HG02642 (cell line): Measurements from ENCODE around the gene CINP.

Source experiments
- ATAC-seq: cut with Tn5 transposase; IDR thresholded peaks from one replicate; pipeline ENCODE4 v1.9.1; 2021; ENCODE audit warnings: mild to moderate bottlenecking; ENCODE audit not compliant: unreplicated experiment, poor library complexity

CINP gene

DNA sequence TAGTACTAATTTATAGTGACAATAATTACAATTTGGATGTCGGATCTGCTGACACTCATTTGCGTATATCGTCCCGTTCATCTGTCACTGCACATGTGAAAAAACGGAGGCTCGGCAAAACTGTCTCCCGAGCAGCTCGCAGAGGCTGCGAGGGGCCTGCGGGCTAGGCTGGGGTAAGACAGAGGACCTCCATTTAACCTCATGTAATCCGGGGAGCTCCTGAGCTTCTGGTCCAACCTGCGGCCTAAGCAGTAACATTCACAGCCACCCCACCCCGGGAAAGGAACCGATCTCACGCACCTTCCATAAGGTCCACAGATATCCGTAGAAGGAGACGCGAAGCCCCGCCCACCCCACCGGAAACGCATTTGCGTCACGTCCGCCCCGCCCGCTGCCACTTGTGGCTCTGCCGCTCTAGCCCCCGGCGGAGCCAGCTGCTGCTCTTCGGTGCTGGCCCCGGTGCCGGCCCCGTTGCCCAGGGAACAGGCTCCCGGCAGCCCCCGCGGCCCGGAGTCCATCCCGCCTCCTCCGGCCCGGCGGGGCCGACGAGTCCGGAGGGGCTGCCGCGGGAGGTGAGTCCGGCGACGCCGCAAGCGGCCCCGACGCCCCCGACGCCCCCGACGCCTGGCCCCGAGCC is at the start of gene CINP, which contains the start of gene TECPR2:
TSS of gene CINP (minus strand) at position 346 of the 637 bp plus-strand sequence. CDS start at position 307, 39 bp downstream.
TSS of gene TECPR2 (plus strand) at position 397 of the 637 bp plus-strand sequence. CDS start 13,781 bp downstream, outside the sequence.
- ATAC-seq = peak; percentile 92

GRCh38 chr14:102408724-102409123 is 46.0 kb upstream of the CINP start:
- no peak for ATAC-seq

- ATAC-seq = no peak
Measured at GRCh38 chr14:102407258-102407657, 44.6 kb upstream of the CINP start.

- no peak for ATAC-seq
Measured at GRCh38 chr14:102403028-102403427, 40.3 kb upstream of the CINP start.

- ATAC-seq = no peak
Measured at GRCh38 chr14:102396521-102396920, 33.8 kb upstream of the CINP start.

DNA sequence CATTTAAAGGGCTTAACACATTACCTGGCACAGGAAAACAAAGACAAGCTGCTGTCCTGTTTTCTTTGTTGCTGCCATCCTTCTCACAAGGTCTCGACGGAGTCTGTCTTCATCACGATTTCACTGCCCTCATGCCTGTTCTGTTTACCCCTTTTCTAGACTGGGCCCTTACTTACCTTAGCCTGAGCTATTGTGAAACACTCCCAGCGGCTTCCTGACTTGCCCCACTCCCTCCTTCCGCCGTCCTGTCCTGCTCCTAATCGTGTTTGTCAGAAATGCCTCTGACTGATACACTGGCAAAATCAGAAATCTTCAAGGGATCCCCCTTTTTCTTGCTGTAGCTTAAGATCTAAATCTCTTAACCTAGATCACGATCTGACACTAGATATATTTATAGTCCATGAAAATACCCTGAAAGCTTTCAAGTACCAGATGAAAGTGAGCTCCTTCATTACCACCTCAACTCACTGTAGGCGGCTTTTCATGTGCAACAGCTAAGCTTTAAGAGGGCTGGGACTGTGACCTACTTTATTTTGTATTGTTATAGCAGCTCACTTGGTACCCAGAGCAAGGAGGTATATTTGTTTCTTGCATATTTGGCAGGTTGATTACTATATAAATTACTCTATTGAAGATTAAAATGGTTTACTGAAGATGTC is 32.2 kb upstream of the CINP start:
- no peak for ATAC-seq

- ATAC-seq = no peak
Measured at GRCh38 chr14:102392506-102392905, 29.8 kb upstream of the CINP start.

- ATAC-seq = no peak
Measured at GRCh38 chr14:102390064-102390855, 27.6 kb upstream of the CINP start.

GRCh38 chr14:102389246-102389645 is 26.6 kb upstream of the CINP start:
- no peak for ATAC-seq

GRCh38 chr14:102387086-102387485 is 24.4 kb upstream of the CINP start:
- ATAC-seq = no peak

- no peak for ATAC-seq
Measured at GRCh38 chr14:102378830-102379229, 16.1 kb upstream of the CINP start.

- no peak for ATAC-seq
Measured at GRCh38 chr14:102377696-102378095, 15.0 kb upstream of the CINP start.

- no peak for ATAC-seq
Measured at GRCh38 chr14:102375119-102375518, 12.4 kb upstream of the CINP start.

DNA sequence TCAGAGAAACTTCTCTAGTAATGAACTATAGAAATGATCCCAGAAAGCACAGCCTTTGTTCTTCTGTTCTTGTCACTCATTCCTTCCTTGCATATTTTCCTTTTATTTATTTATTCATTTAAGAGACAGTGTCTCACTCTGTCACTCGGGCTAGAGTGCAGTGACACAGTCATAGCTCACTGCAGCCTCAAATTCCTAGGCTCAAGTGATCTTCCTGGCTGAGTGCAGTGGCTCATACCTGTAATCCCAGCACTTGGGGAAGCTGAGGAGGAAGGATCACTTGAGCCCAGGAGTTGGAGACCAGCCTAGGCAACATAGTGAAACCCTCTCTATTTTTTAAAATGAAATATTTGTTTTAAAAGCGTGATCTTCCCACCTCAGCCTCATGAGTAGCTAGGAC is 11.6 kb upstream of the CINP start:
- no peak for ATAC-seq

- ATAC-seq = no peak
Measured at GRCh38 chr14:102373110-102373509, 10.4 kb upstream of the CINP start.

- ATAC-seq = no peak
Measured at GRCh38 chr14:102371361-102371760, 8.7 kb upstream of the CINP start.

DNA sequence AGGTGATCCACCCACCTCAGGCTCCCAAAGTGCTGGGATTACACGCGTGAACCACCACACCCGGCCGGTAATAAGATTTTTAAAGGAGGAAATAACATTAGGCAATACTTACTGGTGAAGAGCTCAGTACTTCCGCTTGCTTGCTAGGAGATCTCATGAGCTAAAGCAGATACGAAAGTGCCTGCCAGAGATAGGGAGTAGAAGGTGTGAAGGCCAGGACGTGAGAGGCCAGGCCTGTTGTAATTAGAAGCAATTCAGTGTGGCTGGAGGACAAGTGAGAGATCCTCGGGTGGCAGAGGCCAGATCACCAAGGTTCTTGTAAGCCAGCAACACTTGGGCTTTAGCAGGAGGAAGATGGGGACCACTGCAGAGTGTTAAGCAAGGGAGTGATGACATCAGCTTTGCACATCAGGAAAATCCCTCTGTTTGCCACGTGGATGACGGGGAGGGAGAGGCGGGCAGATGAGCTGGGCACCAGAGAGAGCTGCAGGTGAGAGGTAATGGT is 7.7 kb upstream of the CINP start:
- ATAC-seq = no peak

DNA sequence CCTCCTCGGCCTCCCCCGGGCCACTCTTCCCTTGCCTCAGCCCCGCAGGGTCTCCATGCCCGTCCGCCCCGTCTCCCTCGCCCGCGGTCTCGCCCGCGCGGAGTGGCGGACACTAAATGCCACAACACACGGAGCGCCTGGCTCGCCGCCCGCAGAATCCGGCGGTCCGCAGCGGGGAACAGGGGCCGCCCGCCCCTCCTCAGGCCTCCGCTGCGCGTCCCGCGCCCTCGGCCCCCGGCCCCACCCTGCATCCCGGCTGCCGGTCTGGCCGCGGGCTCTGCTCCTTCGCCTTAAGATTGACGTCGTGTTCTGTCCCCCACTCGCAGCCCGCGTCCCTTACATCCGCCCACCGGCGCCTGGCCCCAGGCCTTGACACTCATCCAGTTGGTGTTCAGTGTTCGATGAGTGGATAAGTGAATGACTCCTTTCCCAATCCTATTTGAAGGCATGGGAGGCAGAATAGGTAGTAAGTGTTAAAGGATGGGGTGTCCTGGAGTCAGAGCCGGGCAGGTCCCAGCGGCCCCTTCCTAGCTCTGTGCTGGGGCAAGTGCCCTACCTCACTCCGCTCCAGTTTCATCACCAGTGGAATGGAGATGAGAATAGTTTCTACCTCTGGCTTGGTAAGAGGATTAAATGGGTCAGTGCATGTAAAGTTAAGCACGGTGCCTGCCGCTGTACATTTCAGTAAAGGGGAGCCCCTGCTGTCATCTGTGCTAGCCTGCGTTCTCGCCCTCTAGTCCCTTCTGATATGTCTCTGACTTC is 673 bp upstream of the CINP start:
- peak; percentile 33 for ATAC-seq

DNA sequence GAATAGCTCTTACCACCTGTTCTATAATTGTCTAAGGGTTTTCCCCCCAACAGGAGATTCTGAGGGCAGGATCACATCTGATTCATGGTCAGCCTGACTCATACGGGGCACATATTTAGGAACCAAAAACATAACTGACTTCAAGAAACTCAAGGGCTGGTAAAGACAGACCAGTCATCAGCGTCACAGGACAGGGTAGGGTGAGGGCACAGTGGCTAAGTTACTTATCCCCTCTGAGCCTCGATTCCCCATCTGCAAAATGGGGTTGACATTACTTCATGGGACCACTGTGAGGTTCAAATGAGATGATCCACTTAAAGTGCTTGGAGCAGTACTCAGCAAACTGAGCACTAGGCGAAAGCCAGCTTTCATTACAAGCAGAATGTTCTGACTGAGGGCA is 606 bp downstream of the CINP start:
- ATAC-seq = peak; percentile 34

GRCh38 chr14:102360388-102360787 is 2.3 kb downstream of the CINP start:
- no peak for ATAC-seq
